Measurements from ENCODE around the gene IPCEF1.

GRCh38 chr6:154395316-154395715, 38.7 kb upstream of the IPCEF1 start:
- TF ChIP-seq, protein P1, sequence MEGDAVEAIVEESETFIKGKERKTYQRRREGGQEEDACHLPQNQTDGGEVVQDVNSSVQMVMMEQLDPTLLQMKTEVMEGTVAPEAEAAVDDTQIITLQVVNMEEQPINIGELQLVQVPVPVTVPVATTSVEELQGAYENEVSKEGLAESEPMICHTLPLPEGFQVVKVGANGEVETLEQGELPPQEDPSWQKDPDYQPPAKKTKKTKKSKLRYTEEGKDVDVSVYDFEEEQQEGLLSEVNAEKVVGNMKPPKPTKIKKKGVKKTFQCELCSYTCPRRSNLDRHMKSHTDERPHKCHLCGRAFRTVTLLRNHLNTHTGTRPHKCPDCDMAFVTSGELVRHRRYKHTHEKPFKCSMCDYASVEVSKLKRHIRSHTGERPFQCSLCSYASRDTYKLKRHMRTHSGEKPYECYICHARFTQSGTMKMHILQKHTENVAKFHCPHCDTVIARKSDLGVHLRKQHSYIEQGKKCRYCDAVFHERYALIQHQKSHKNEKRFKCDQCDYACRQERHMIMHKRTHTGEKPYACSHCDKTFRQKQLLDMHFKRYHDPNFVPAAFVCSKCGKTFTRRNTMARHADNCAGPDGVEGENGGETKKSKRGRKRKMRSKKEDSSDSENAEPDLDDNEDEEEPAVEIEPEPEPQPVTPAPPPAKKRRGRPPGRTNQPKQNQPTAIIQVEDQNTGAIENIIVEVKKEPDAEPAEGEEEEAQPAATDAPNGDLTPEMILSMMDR (conservative IDR thresholded peaks at IDR 0.05; ENCODE audit: low read depth, low read length) = no peak
- TF ChIP-seq POLR2A (IDR thresholded peaks at IDR 0.05; ENCODE audit: low read depth, low read length) = no peak
- TF ChIP-seq RFX5 (IDR thresholded peaks at IDR 0.05; ENCODE audit: low read depth, low read length) = no peak
- TF ChIP-seq, protein P2, sequence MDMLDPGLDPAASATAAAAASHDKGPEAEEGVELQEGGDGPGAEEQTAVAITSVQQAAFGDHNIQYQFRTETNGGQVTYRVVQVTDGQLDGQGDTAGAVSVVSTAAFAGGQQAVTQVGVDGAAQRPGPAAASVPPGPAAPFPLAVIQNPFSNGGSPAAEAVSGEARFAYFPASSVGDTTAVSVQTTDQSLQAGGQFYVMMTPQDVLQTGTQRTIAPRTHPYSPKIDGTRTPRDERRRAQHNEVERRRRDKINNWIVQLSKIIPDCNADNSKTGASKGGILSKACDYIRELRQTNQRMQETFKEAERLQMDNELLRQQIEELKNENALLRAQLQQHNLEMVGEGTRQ (IDR thresholded peaks at IDR 0.05; ENCODE audit: low read depth, low read length) = no peak
- TF ChIP-seq, protein P3, sequence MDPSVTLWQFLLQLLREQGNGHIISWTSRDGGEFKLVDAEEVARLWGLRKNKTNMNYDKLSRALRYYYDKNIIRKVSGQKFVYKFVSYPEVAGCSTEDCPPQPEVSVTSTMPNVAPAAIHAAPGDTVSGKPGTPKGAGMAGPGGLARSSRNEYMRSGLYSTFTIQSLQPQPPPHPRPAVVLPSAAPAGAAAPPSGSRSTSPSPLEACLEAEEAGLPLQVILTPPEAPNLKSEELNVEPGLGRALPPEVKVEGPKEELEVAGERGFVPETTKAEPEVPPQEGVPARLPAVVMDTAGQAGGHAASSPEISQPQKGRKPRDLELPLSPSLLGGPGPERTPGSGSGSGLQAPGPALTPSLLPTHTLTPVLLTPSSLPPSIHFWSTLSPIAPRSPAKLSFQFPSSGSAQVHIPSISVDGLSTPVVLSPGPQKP (IDR thresholded peaks at IDR 0.05; ENCODE audit: borderline replicate concordance, low read depth, low read length) = no peak
